Measurements from ENCODE around the gene SLC17A9.

Gene SLC17A9

DNA sequence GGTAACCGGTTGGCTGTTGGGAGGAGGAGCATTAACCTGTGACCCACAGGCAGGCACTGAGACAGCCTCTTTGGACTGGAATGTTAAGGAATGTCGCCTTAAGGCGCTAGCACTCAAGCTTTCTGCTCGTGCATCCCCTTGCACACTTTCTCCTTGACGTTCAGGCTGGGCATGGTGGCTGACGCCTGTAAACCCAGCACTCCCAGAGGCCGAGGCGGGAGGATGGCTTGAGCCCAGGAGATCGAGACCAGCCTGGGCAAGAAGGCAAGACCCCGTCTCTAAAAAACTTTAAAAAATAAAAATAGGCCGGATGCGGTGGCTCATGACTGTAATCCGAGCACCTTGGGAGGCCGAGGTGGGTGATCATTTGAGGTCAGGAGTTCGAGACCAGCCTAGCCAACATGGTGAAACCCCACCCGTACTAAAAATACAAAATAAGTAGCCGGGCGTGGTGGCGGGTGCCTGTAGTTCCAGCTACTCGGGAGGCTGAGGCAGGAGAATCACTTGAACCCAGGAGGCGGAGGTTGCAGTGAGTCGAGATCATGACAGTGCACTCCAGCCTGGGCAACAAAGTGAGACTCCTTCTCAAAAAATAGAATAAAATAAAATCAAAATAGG lies 16.4 kb upstream of the SLC17A9 start:
- no peaks in the 10 kb centered on the region for H3K9me3 ChIP-seq (ENCODE audit: control insufficient read depth, low read length)
- no peak for DNase-seq
- 91% methylated on average over 22 of the region's 22 CpGs for WGBS

DNA sequence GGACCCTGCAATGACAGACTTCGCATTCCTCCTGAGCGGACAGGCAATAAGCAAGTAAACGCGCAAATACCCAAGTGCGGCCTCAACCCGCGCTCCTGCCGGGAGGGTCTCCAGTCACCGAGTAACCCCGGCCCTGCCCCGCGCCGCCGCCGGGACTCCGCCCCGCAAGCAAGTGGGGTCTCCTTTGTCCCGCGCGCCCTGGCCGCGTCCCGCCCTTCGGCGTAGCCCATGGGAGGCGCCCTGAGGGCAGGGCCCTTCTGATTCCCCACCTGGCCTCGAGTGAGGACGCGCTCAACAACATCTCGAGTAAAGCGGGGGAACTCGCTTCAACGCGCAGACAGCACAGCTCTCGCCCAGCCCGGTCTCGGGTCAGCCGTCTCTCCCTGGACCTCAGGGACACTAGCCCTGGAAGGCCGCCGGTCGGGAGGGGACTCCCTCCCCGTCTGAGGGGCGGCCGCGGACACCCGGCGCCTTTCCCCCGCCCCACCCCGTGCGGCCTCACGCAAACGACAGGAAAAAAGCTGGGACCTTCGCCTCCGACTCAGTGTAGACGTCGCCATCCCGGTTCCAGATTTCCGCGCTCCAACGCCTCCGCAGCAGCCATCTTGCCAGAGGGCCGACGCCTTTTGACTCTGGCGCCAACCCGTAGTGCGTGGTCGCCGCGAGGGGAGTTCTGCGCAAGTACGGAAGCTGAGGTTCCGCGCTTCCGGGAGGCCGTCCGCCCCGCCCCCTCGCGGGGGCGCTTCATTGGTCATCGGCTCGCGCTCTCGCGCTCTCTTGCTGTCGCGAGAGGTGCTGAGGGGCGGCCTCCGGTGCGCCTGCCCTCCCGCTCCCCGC lies 15.0 kb upstream of the SLC17A9 start:
- Histone ChIP-seq H3K14ac (ENCODE audit: low read length in 2 of 2) (peak overlapping the region in 1 of 2 experiments; percentile 87), H3K27me3 (ENCODE audit: control insufficient read depth in 1 of 2, insufficient read depth in 1 of 2, low read length in 2 of 2) (no peaks in the 10 kb centered on the region), H2BK12ac (ENCODE audit: low read length in 2 of 2) (peak overlapping the region in 1 of 2 experiments; percentile 10), H3K18ac (ENCODE audit: low read depth in 1 of 2, low read length in 2 of 2) (peak overlapping the region; percentile 23 to 90), H2AK5ac (ENCODE audit: low read length, severe bottlenecking) (peak overlapping the region; percentile 54), H3K9me3 (ENCODE audit: control insufficient read depth, low read length) (no peaks in the 10 kb centered on the region), H3K36me3 (ENCODE audit: control insufficient read depth in 1 of 2, insufficient read depth in 2 of 2, low read depth in 1 of 2, low read length in 2 of 2) (peaks cover 31 to 45% of the 10 kb centered on the region in 2 experiments), H3K27ac (ENCODE audit: low read length, poor library complexity, severe bottlenecking) (peak overlapping the region; percentile 89), H3K4me3 (ENCODE audit: insufficient read depth in 1 of 2, low read depth in 1 of 2, low read length in 2 of 2) (peak overlapping the region; percentile 86 to 90), H3K23ac (ENCODE audit: low read length in 2 of 2) (peak overlapping the region in 1 of 2 experiments; percentile 46), H3K4me1 (ENCODE audit: control insufficient read depth, insufficient read depth, low read depth, low read length) (peaks cover 16% of the 10 kb centered on the region), H2AFZ (ENCODE audit: low read depth, low read length) (peak overlapping the region; percentile 72), H3K4me2 (ENCODE audit: low read length, poor library complexity, severe bottlenecking) (peak overlapping the region; percentile 66), H3K79me1 (replicated peaks; ENCODE audit: low read length, poor library complexity, severe bottlenecking) (peaks cover 5% of the 10 kb centered on the region), H2BK120ac (ENCODE audit: low read depth, low read length) (peak overlapping the region; percentile 83), H4K8ac (ENCODE audit: low read length) (peak overlapping the region; percentile 83), H2BK5ac (ENCODE audit: low read depth, low read length, poor library complexity, severe bottlenecking) (peak overlapping the region; percentile 81), H2BK15ac (ENCODE audit: low read depth, poor library complexity, severe bottlenecking) (no peak overlapping the region), H3K9ac (ENCODE audit: low read length) (peak overlapping the region; percentile 98), H4K91ac (ENCODE audit: low read length) (peak overlapping the region; percentile 85), H3K4ac (ENCODE audit: low read depth in 1 of 2, low read length in 2 of 2) (peak overlapping the region; percentile 55 to 85)
- peak; percentile 95 for DNase-seq
- under 1% methylated on average over 63 of the region's 92 CpGs for WGBS

More for the DNA sequence above, 16.4 kb upstream of the SLC17A9 start:
- H2BK12ac ChIP-seq (ENCODE audit: low read length in 2 of 2) = no peak overlapping the region
- no peak overlapping the region for H2AK5ac ChIP-seq (ENCODE audit: low read length, severe bottlenecking)
- H3K23ac ChIP-seq (ENCODE audit: low read length in 2 of 2) = no peak overlapping the region
- H3K4me3 ChIP-seq (ENCODE audit: insufficient read depth in 1 of 2, low read depth in 1 of 2, low read length in 2 of 2) = peak overlapping the region in 1 of 2 experiments; percentile 86
- no peak overlapping the region for H4K8ac ChIP-seq (ENCODE audit: low read length)
- H3K27me3 ChIP-seq (ENCODE audit: control insufficient read depth in 1 of 2, insufficient read depth in 1 of 2, low read length in 2 of 2) = no peaks in the 10 kb centered on the region
- peaks cover 16% of the 10 kb centered on the region for H3K4me1 ChIP-seq (ENCODE audit: control insufficient read depth, insufficient read depth, low read depth, low read length)
- no peak overlapping the region for H3K14ac ChIP-seq (ENCODE audit: low read length in 2 of 2)
- no peak overlapping the region for H2BK5ac ChIP-seq (ENCODE audit: low read depth, low read length, poor library complexity, severe bottlenecking)
- no peak overlapping the region for H3K4me2 ChIP-seq (ENCODE audit: low read length, poor library complexity, severe bottlenecking)
- H3K27ac ChIP-seq (ENCODE audit: low read length, poor library complexity, severe bottlenecking) = no peak overlapping the region
- H2BK15ac ChIP-seq (ENCODE audit: low read depth, poor library complexity, severe bottlenecking) = no peak overlapping the region
- H2BK120ac ChIP-seq (ENCODE audit: low read depth, low read length) = no peak overlapping the region
- peaks cover 26 to 32% of the 10 kb centered on the region in 2 experiments for H3K36me3 ChIP-seq (ENCODE audit: control insufficient read depth in 1 of 2, insufficient read depth in 2 of 2, low read depth in 1 of 2, low read length in 2 of 2)
- H3K18ac ChIP-seq (ENCODE audit: low read depth in 1 of 2, low read length in 2 of 2) = no peak overlapping the region
- H2AFZ ChIP-seq (ENCODE audit: low read depth, low read length) = no peak overlapping the region
- peak overlapping the region; percentile 98 for H3K9ac ChIP-seq (ENCODE audit: low read length)
- peaks cover 2% of the 10 kb centered on the region for H3K79me1 ChIP-seq (replicated peaks; ENCODE audit: low read length, poor library complexity, severe bottlenecking)
- no peak overlapping the region for H4K91ac ChIP-seq (ENCODE audit: low read length)
- H3K4ac ChIP-seq (ENCODE audit: low read depth in 1 of 2, low read length in 2 of 2) = no peak overlapping the region

DNA sequence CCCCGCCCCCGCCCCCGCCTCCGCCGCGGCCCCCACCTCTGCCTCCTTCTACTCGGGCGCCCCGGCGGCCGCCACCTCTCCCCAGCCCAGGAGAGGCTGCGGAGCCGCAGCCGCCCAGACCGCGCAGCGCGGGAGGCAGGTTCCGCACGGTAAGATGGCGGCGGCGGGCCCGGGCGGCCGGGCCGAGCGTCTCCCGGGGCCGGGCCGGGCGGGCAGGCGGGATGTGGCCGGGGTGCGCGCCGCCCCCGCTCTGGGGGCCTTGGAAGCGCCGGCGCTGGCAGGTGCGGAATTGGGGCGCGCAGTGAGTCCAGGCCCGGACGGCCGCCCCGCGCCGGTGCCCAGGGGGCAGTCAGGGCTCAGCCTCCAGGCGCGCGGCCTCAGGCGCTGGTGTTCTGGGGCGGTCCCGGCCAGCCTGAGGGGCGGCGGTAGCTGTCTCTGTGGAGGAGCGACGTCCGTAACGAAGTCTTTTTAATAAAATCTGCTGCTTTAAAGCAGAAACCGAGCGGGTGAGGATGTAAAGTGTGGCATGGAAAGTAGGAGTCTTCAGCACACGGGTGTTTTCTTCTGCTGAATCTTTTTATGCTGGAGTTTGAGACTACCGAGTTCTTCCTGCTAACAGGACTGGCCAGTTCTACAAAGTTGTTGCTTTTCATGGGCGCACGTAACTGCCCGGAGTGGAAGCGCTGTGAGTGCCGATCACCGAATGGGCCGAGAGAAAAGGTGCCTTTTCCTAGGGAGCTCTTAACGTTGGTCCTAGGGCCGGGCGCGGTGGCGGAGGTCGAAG lies 14.2 kb upstream of the SLC17A9 start, which contains the start of gene GID8:
Gene GID8 (plus strand): TSS at position 43 of the 784 bp plus-strand sequence. CDS start 3,356 bp downstream, outside the sequence.
- H2BK15ac ChIP-seq (ENCODE audit: low read depth, poor library complexity, severe bottlenecking) = peak within 1 kb of the TSS; percentile 60
- peaks cover 8% of the 10 kb centered on the region for H3K79me1 ChIP-seq (replicated peaks; ENCODE audit: low read length, poor library complexity, severe bottlenecking)
- H4K8ac ChIP-seq (ENCODE audit: low read length) = peak within 1 kb of the TSS; percentile 83
- peak within 1 kb of the TSS; percentile 55 to 85 for H3K4ac ChIP-seq (ENCODE audit: low read depth in 1 of 2, low read length in 2 of 2)
- H3K4me3 ChIP-seq (ENCODE audit: insufficient read depth in 1 of 2, low read depth in 1 of 2, low read length in 2 of 2) = peak within 1 kb of the TSS; percentile 88 to 90
- H2BK5ac ChIP-seq (ENCODE audit: low read depth, low read length, poor library complexity, severe bottlenecking) = peak within 1 kb of the TSS; percentile 81
- H2AFZ ChIP-seq (ENCODE audit: low read depth, low read length) = peak within 1 kb of the TSS; percentile 72
- H2BK120ac ChIP-seq (ENCODE audit: low read depth, low read length) = peak within 1 kb of the TSS; percentile 83
- WGBS = under 1% methylated on average over 72 of the region's 79 CpGs
- H3K36me3 ChIP-seq (ENCODE audit: control insufficient read depth in 1 of 2, insufficient read depth in 2 of 2, low read depth in 1 of 2, low read length in 2 of 2) = peaks cover 30 to 52% of the 10 kb centered on the region in 2 experiments
- H3K14ac ChIP-seq (ENCODE audit: low read length in 2 of 2) = peak within 1 kb of the TSS in 1 of 2 experiments; percentile 87
- H3K9ac ChIP-seq (ENCODE audit: low read length) = peak within 1 kb of the TSS; percentile 98
- DNase-seq = peak; percentile 74
- H3K27me3 ChIP-seq (ENCODE audit: control insufficient read depth in 1 of 2, insufficient read depth in 1 of 2, low read length in 2 of 2) = no peaks in the 10 kb centered on the region
- H3K4me2 ChIP-seq (ENCODE audit: low read length, poor library complexity, severe bottlenecking) = peak within 1 kb of the TSS; percentile 77
- H3K27ac ChIP-seq (ENCODE audit: low read length, poor library complexity, severe bottlenecking) = peak within 1 kb of the TSS; percentile 89
- H3K18ac ChIP-seq (ENCODE audit: low read depth in 1 of 2, low read length in 2 of 2) = peak within 1 kb of the TSS; percentile 47 to 90
- H3K9me3 ChIP-seq (ENCODE audit: control insufficient read depth, low read length) = no peaks in the 10 kb centered on the region
- H4K91ac ChIP-seq (ENCODE audit: low read length) = peak within 1 kb of the TSS; percentile 85
- H2BK12ac ChIP-seq (ENCODE audit: low read length in 2 of 2) = peak within 1 kb of the TSS in 1 of 2 experiments; percentile 10
- peak within 1 kb of the TSS in 1 of 2 experiments; percentile 51 for H3K23ac ChIP-seq (ENCODE audit: low read length in 2 of 2)
- peak within 1 kb of the TSS; percentile 54 for H2AK5ac ChIP-seq (ENCODE audit: low read length, severe bottlenecking)
- H3K4me1 ChIP-seq (ENCODE audit: control insufficient read depth, insufficient read depth, low read depth, low read length) = peaks cover 17% of the 10 kb centered on the region
